Stimulated activated CD4-positive, alpha-beta T cell treated with anti-CD3 and anti-CD28 coated beads, Interleukin-4, amount 100 ng/mL, for 24 hours (primary cell): ENCODE results near the gene TMEM219.
A peak's percentile ranks its signal among the peaks of the same experiment; 100 is the strongest.
"Not testable (repeated sequence)": the region's sequence is repeated elsewhere in the genome, so short reads cannot be mapped to it uniquely, and the experiment has no call there.

Experiments used
- DNase-seq: peaks from one replicate; pipeline ENCODE4 v3.0.0-alpha.2; 2020

TMEM219 gene

DNA sequence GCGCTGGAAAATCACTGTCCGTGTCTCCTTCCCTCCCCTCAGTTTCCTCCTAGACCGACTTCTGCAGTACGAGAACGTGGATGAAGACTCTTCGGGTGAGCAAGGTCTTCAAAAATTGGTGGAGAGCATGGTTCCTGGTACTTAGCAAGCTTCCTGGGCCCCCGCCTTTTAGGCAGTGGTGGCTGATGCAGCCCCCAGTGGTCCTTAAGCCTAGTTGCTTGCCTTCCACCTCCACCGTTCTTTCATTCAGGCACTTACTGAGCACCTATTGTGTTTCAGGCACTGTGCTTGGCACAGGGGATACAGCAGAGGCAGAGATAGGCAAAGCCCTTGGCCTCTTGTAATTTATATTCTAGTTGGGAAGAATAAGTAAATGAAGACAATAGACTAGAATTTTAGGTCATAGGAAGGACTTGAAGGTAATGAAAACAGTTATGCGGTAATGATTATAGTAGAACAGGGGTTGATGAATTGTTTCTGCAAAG is 34.9 kb downstream of the TMEM219 start:
- DNase-seq: no peak

DNA sequence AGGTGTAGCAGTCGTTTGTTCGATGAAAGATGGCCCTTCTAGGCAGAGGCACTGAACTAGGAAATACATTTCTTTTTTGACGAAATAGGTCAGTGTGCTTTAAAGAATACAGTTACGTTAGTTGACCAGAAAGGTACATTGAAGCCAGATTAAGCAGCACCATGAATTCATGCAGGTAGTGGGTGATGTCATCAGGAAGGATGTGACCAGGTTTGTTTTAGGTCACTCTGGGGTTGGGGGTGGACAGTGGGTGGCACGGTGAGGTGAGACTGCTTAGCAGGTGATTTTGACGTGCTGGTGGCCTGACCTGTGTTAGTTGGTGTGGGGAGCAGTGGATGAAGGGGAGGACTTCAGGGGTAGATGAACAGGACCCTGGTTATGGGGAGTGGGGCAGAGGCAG is 37.7 kb downstream of the TMEM219 start:
- no peak for DNase-seq

DNA sequence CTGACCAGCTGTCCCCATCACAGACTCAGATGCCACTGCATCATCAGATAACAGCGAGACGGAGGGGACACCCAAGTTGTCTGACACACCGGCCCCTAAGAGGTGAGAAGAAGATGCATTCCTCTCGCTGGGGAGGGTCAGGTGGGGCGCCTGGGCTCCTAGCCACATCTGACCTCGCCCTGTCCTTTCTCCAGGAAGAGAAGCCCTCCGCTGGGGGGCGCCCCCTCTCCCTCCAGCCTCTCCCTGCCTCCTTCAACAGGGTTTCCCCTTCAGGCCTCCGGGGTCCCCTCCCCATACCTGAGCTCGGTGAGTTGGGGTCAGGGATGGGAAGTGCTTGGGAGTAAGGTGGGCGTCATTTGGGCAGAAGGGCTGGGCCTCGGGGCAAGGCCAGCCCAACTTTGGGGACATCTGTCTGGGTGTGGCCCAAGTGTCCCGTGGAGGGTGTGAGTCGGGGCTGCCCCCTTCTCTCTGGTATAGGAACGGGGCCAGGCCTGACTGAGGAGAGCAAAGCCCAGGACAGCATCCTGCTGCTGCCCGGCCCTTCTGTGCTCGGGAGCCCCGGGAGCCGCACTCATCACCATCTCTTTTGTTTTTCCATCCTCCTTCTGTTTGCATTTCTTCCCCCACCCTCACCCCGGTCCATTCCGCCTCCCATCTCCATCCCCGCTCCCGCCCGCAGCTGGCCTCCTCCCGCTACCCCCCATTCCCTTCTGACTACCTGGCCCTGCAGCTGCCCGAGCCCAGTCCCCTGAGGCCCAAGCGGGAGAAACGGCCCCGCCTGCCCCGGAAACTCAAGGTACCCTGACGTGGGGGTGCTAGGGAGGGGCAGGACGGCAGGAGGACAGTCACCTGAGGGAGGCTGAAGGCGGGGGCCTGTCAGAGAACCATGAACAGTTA is 39.1 kb downstream of the TMEM219 start:
- DNase-seq: no peak

DNA sequence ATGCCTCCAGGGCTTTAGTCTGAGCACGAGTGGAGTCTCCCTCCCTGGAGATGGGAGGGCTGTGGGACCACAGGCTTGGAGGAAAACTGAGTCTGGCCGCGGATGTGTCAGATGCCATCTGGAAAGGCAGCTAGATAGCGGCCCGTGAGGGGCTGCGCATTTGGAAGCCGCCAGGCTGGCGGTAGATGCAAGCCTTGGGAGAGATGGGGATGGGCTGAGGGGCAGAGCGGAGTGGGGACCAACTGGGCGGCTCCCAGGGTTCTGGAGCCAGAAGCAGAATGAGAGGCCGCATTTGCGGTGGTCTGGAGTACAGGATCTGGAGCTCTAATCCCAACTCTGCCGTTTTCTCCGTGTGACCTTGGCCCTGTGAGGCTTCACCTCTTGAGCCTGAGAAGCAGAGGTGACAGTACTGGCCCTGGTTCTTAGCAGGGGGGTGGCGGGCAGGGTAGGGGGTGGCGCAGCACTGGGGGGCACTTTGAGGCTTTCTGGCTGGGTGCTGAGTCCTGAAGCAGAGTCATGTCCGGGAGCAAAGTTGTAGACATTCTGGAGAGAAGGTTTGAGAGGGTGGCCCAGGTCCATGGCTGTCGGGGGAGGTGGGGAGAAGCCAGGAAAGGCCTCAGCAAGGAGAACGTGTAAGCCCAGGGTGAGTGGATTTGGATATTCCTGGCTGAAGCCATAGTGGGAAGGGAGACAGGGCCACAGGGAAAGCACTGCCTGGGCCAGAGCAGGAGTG is 40.9 kb downstream of the TMEM219 start:
- no peak for DNase-seq

DNA sequence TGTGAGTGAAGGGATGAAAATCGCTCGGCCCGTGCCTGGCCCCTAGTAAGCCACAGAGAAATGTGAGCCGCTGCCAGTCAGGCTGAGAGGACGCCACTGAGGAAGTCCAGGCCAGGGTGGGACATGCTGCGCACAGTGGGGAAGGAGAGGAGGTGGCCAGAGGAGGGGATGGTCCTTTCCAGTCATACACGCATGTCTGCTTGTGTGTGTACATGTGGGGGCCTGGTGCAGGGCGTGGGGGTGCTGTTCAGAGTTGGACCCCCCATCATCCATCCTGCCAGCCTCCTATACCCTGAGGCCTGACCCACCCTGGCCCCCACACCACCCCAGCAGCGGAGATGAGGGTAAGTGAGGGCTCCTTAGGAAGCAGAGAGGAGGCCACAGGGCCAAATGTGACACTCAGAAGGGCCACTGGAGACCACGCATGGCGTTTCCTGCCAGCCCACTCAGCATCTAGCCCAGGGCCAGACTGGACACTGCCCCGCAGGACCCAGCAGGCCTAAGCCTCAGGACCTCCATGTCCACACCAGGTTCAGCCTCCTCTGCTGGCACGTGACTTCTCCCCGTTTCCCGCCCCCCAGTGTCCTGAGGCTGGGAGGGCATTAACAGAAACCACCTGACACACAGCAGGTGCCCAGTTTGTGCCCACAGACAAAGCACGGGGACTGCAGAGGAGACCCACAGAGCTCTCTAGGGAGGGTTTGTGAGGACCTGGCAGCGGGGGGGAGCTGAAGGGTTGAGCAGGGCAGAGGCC is 42.0 kb downstream of the TMEM219 start:
- no peak for DNase-seq

DNA sequence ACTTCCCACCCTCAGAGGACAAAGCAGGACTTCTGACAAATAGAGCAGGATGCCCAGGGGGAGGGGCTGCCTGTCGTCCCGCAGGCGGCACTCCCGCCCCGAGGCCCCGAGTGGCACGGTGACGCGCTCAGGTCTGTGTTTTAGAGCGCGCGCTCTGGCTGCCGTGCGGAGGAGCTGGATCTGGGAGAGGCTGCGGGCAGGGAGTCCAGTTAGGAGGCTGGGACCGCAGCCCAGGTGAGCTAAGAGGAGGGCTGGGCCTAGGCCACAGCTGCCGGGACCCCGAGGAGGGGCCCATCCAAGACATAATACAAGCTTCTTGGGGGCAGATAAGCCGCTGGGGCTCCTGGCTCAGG is 42.5 kb downstream of the TMEM219 start:
- DNase-seq: no peak

DNA sequence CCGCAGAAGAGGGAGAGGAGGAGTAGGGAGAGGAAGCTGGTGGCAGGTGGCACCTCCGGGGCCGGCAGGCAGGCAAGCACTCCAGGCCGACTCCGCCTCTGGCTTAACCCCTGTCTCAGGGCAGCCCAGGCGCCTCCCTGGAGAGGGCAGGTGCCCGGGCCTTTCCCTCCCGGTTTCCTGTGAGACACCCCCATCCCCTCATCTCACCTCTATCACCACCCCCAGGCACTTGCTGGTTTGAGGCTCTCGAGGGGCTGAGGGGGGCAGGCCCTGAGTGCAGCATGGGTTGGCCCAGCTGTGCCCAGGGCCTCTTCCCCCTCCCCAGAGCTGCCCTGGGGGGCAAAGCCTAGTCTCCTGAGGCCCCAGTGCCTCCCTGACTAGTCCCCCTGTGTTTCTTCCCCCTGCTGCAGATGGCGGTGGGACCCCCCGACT is 42.9 kb downstream of the TMEM219 start:
- no peak for DNase-seq

DNA sequence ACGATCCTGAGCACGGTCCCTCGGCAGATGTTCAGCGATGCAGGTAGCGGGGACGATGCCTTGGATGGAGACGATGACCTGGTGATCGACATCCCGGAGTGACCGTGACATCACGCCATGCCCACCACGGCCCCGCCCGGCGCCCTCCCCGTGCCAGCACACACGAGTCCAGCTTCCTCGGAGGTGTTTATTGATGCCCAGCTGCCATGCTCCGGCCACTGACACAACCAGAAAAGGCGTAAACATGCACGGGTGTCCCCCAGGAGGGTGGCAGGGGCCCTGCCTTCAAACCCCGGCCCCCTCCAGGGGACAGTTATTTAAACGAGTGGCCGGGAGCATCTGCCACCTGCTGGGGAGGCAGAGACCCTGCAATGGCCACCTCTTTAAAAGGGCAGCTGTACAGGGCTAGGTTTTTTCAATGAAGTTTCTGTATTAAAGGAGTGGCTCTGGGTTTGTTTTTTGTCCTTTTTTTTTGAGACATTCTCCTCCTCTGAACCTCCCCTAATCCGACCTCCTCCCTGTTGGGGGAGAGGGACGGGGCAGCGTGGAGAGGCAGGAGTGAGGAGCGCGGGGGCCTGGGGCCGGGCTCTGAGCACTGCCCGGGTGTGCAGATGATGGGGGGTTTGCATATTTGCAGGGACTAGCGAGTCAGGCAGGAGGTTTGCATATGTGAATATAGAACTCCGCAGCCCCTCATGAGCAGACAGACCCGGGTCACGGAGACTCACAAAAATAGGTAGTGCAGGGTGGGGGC is 43.6 kb downstream of the TMEM219 start:
- peak; percentile 48 for DNase-seq

DNA sequence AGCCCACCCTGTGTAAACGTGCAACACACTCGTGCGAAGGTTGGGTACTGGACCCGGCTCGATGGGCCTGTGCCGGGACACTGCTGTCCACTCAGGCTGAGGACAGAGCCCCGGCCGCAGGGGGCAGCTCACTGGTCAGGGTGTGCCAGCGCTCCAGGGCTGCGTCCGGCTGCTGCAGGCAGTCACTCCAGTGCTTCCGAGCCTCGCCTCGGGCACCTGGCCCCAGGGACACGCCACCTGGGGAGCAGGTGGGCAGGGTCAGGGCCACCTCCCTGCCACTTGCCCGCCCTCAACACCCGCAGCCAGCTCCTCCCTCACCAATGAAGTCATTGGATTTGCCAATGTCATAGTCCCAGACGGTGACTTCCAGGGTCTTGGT is 44.2 kb downstream of the TMEM219 start:
- DNase-seq: no peak

DNA sequence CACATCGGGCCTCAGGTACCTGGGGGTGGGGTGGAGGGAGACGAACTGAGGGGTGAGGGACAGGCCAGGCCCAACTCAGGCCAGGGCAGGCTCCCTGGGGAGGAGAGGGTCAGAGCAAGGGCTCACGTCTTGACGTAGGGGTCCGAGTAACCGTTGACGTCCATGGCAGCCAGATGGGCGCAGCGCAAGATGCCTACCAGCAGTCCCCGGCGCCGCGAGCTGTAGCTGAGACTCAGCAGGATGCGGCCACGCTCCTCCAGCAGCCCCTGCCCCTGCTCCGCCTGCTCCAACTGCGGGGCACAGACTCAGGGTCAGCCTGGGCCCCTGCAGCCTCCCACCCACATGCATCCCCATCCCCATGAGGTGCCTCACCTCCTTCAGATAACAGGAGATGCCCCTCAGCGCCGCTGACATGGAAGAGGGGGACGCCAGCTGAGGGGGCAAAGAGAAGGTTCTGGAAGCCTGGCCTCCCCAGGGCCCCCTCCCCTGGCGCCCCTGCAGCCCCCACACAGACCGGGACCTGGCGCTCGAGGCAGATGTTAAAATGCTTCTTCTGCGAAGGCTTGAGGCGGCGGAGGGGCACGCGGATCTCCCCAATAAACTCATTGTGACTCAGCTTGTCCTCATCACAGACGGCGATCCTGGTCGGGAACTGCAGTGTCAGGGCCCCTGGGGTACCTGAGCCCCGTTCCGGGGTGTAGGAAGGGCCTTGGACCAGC is 44.9 kb downstream of the TMEM219 start:
- no peak for DNase-seq

DNA sequence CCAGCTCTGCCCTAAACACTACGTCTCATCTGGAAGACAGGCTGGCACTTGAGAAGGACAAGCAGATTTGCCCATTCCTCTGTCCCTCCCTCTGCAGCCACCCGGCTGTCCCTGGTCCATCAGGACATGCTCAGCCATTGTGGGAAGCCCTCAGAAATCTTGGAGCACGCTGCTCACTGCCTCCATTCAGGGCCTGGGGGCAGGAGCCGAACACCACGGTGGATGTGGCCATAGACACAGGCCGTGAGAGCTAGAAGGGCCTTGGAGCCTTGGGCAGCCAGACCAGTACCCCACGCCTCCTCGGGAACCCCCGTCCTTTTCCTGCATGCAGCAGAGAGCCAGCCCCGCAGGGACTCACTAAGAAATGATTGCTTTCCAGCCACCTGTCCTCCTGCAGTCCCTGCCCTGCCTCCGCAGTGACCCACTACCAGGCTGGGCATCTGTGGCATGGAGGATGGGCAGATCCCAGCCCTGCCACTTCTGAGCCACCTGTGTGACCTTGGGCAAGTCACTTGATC is 45.6 kb downstream of the TMEM219 start:
- DNase-seq: no peak

DNA sequence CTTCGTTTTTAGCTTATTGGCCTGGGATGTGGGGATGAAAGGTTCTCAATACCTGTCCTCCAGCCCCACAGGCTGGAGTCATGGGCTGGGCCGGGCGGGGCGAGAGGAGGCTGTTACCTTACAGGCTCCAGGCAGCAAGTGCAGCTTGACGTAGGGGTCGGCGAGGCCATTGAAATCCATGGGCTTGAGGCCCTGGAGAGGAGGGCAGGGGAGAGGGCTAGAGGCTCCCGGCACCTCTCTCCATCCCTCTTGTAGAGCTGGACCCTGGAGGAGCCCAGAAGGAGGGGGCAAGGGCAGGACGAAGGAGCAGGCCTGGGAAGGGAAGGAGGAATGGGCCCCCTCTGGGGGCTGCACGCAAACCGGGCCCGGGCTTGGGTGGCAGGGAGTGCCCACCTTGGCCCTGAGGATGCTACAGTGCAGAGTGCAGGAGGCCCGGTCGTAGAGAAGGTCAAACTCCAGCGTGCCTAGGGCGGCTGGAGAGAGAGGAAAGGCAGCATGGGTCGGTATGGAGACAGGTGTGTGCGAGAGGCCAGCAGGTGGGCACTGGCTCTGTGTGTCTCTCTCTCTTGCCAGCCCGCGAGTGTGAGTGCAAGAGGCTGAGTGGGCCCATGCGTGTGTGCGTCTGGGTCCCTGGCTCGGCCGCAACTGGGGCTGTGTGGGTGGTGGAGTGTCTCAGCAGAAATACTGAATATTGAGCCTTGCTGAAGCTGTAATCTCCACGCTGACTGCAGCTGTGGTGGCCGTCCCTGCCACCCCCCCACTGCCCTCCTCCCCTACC is 47.4 kb downstream of the TMEM219 start:
- no peak for DNase-seq

DNA sequence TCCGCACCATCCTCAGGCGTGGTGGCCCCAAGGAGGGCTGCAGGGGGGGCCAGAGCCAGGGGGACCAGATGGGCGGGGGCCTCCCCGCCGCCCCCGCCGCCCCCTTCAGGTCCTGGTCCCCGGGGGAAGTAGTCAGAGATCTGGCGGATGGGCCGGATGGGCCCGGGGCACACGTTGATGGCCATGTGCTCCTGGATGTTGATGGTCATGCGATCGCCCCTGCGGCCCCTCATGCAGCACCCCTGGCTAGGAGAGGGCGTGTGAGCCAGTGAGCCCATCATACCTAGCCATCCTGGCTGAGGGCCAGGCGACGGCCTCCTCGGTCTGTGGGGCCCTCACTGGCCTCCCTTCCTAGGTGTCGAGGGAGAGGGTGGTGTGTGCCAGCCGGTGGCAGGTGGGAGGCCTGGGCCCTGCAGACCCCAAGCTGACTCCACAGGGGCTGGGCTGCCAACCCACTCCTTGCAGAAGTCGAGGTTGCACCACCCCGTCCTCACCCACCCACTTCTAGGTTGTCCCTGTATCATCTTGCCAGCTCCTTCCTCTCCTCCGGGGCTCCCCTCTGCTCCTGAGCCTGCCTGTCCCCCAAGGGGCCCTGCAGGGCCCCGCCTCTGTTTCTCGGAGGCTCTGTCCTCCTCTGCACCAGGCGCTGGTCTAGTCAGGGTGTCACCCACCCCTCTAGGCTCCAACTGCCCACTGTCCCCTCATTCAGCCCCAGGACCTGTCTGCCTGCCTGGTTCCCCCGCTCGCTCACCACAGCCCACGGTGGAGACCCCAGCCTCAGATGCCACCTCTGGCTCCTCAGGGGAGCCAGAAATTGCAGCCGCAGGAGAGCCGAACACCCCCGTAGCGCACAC is 48.3 kb downstream of the TMEM219 start:
- DNase-seq: no peak

DNA sequence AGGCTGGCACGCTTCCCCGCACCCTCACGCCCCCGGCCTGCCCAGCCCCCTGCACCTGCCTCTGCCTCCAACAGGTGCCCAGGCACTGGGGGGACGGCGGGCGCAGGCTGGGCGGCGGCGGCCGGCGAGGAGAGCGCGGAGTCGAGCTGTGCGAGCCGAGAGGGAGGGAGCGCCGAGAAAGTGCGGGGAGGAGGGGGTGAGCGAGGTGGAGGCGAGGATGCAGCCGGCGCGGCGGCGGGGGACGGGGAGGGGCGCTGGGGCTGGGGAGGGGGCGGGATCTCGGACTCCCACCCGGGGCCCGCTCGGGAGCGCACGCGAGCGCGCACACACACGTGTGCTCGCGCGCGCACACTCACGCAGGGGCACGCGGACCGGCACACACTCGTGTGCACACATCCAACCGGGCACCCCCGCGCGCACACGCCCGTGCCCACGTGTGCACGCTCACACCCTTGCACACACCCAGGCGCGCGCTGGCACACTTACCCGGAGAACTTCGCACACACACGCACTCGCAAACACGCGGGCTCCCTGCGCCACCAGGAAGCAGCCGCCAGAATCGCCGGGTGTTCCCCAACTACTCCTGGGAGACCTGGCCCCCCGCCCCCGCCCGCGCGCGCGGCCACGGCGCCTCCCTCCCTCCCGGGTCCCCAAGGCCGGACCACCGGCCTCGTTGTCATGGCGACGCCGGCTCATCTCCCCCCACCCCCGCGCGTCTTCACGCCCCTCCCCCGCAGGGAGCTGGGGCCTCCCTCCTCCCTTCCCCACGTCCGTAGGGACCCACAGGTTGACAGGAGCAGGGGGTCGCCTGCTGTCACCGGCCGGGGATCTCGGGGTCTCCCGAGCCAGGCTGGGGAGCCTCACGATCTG is 49.2 kb downstream of the TMEM219 start, which contains the start of gene DOC2A:
TSS of gene DOC2A (minus strand) at position 184 of the 870 bp plus-strand sequence. CDS start 805 bp downstream, outside the sequence.
- peak; percentile 37 for DNase-seq

DNA sequence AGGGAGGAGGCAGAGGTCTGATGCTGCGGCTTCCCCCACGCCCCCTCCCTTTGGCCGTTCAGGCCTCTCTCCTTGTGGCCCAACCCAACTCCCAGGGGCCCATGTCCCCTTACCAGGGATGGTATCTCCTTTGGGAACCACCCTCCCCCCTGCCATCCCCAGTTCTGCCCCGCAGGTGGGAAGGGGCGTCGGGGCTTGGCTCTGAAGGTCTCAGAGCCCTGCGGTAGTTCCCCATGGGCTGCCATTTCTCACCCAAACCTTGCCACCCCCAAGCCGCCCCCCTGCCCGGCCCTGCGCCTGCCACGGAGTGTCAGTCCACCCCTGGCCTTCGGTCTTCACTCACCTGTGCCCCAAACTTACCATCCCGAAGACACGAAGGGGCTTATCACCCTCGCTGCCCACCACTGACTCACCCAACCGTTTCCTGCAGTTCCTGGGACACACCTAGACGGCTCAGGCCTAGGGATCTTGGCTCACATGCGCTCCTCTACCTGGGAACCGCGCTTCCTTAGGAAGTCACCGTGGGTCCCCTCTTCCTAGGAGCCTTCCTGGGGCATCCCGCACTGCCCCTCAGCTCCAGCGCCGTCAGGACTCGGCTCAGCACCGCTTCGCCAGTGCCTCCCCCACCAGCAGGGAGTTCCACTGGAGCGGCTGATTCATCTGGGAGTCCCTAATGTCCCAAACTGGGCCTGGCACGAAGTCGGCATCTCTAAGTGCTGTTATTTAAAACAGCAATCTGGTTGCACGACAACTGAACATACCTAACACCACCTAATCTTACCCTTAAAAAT is 50.0 kb downstream of the TMEM219 start:
- no peak for DNase-seq

DNA sequence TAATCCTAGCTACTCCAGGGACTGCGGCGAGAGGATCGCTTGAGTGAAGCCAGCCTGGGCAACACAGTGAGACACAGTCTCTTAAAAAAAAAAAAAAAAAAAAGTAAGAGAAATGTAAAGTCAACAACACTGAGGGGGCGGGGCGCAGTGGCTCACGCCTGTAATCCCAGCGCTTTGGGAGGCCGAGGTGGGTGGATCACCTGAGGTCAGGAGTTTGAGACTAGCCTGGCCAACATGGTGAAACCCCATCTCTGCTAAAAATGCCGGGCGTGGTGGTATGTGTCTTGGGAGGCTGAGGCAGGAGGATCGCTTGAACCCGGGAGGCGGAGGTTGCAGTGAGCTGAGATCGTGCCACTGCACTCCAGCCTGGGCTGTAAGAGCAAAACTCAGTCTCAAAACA is 50.7 kb downstream of the TMEM219 start:
- not testable (repeated sequence) for DNase-seq

DNA sequence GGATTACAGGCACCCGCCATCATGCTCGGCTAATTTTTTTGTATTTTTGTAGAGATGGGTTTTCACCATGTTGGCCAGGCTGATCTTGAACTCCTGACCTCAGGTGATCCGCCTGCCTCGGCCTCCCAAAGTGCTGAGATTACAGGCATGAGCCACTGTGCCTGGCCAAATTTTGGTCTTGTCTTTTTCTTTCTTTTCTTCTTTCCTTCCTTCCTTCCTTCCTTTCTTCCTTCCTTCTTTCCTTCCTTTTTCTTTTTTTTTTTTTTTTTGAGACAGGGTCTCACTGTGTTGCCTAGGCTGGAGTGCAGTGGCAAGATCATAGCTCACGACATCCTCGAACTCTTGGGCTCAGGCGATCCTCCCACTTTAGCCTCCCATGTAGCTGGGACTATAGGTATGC is 53.6 kb downstream of the TMEM219 start:
- not testable (repeated sequence) for DNase-seq
